ENCODE data around the gene AVL9. TPM values are rescaled to one million over a fixed set of nuclear protein-coding genes. Genes with fewer than 3 reads are reported as not detected.

AVL9 gene
- total RNA-seq, 4 donors from 2014 or later: 16.6 to 31.1 (median 22.0) TPM

- H3K4me3 ChIP-seq: no peak overlapping the region
- H3K4me1 ChIP-seq: peaks cover 0 to 56% (median 6%) of the 10 kb centered on the region in 3 donors
- no peaks in the 10 kb centered on the region for H3K9me3 ChIP-seq
- no peaks in the 10 kb centered on the region for H3K27me3 ChIP-seq
- TF ChIP-seq, protein P1, sequence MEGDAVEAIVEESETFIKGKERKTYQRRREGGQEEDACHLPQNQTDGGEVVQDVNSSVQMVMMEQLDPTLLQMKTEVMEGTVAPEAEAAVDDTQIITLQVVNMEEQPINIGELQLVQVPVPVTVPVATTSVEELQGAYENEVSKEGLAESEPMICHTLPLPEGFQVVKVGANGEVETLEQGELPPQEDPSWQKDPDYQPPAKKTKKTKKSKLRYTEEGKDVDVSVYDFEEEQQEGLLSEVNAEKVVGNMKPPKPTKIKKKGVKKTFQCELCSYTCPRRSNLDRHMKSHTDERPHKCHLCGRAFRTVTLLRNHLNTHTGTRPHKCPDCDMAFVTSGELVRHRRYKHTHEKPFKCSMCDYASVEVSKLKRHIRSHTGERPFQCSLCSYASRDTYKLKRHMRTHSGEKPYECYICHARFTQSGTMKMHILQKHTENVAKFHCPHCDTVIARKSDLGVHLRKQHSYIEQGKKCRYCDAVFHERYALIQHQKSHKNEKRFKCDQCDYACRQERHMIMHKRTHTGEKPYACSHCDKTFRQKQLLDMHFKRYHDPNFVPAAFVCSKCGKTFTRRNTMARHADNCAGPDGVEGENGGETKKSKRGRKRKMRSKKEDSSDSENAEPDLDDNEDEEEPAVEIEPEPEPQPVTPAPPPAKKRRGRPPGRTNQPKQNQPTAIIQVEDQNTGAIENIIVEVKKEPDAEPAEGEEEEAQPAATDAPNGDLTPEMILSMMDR (IDR thresholded peaks at IDR 0.05): no peak
- no peak for TF ChIP-seq EP300 (IDR thresholded peaks at IDR 0.05)
- TF ChIP-seq POLR2A (IDR thresholded peaks at IDR 0.05): no peak
- TF ChIP-seq POLR2AphosphoS5 (IDR thresholded peaks at IDR 0.05): no peak
- peaks cover 0 to 6% of the 10 kb centered on the region in 2 donors for H3K36me3 ChIP-seq
- ATAC-seq: no peak
- H3K27ac ChIP-seq: peak overlapping the region in 2 of 4 donors; percentile 22 to 37
- 57 to 80% methylated on average over 1 of the region's 1 CpG for WGBS, 2 donors (ENCODE audit: low coverage in 1 of 2)
These were observed 6.2 kb downstream of the AVL9 start for GRCh38 chr7:32501522-32501921.

GRCh38 chr7:32502728-32503127 is 7.4 kb downstream of the AVL9 start:
- 82 to 83% methylated on average over 4 of the region's 4 CpGs for WGBS, 2 donors (ENCODE audit: low coverage in 1 of 2)
- no peak overlapping the region for H3K27ac ChIP-seq
- no peak for ATAC-seq

DNA sequence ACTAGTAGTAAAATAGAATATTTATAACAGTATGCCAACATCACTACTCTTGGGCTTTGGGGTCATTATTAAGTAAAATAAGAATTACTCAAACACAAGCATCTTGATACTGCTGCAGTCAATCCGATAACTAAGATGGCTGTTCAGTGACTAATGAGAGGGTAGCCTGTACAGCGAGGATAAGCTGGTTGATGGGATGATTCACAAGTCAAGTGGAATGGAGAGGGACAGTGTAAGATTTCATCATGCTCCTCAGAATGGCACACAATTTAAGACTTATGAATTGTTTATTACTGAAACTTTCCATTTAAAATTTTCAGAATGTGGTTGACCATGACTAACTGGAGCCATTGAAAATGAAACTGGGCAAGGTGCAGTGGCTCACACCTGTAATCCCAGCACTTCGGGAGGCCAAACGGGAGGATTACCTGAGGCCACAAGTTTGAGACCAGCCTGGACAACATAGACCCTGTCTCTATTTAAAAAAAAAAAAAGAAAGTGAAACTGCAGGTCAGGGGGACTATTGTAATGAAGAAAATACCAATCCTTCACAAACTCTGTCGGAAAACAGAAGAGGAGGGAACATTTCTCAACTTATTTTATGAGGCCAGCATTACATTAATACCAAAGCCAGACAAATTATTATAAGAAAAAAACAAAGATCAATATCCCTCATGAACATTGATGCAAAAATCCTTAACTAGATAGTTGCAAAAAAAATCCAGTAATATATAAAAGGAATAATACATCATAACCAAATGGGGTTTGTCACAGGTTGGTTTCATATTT is 11.2 kb downstream of the AVL9 start:
- no peaks in the 10 kb centered on the region for H3K9me3 ChIP-seq
- no peak overlapping the region for H3K4me3 ChIP-seq
- H3K27ac ChIP-seq: no peak overlapping the region
- WGBS, 2 donors (ENCODE audit: low coverage in 1 of 2): 74 to 85% methylated on average over 3 to 5 of the region's 5 CpGs
- peaks cover 0 to 60% (median 0%) of the 10 kb centered on the region in 3 donors for H3K4me1 ChIP-seq
- no peaks in the 10 kb centered on the region for H3K27me3 ChIP-seq
- H3K36me3 ChIP-seq: peaks cover 0 to 4% of the 10 kb centered on the region in 2 donors
- no peak for TF ChIP-seq POLR2A (IDR thresholded peaks at IDR 0.05)
- TF ChIP-seq EP300 (IDR thresholded peaks at IDR 0.05): no peak
- TF ChIP-seq POLR2AphosphoS5 (IDR thresholded peaks at IDR 0.05): no peak
- TF ChIP-seq, protein P1 (IDR thresholded peaks at IDR 0.05): no peak
- ATAC-seq: no peak

More at GRCh38 chr7:32502728-32503127, 7.4 kb downstream of the AVL9 start:
- Histone ChIP-seq H3K36me3 (peaks cover 0 to 4% of the 10 kb centered on the region in 2 donors), H3K9me3 (no peaks in the 10 kb centered on the region), H3K4me1 (peaks cover 0 to 56% (median 0%) of the 10 kb centered on the region in 3 donors), H3K27me3 (no peaks in the 10 kb centered on the region), H3K4me3 (no peak overlapping the region)
- no peak for TF ChIP-seq POLR2AphosphoS5 (IDR thresholded peaks at IDR 0.05)
- TF ChIP-seq, protein P1 (IDR thresholded peaks at IDR 0.05): no peak
- TF ChIP-seq POLR2A (IDR thresholded peaks at IDR 0.05): no peak
- no peak for TF ChIP-seq EP300 (IDR thresholded peaks at IDR 0.05)

DNA sequence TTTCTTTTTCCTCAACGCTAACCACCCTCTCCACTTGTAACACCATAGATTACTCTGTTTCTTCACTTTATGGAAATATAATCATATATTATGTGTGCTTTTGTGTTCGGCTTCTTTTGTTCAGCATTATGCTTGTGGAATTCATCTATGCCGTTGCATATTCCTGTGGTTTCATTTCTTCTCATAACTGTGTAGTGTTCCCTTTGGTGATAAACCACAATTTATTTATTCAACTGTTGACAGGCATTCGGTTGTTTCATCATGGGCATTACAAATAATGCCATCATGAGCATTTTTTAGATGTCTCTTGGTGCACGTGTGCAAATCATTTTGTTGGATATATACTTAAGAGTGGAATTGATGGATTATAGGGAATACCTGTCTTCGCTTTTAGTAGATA is 12.1 kb downstream of the AVL9 start:
- Histone ChIP-seq H3K4me3 (no peak overlapping the region), H3K27ac (no peak overlapping the region), H3K36me3 (peaks cover 0 to 4% of the 10 kb centered on the region in 2 donors), H3K4me1 (peaks cover 0 to 59% (median 0%) of the 10 kb centered on the region in 3 donors), H3K9me3 (no peaks in the 10 kb centered on the region), H3K27me3 (no peaks in the 10 kb centered on the region)
- TF ChIP-seq POLR2A (IDR thresholded peaks at IDR 0.05) (no peak), EP300 (IDR thresholded peaks at IDR 0.05) (no peak), POLR2AphosphoS5 (IDR thresholded peaks at IDR 0.05) (no peak)
- TF ChIP-seq, protein P1 (IDR thresholded peaks at IDR 0.05): no peak
- no peak for ATAC-seq
- WGBS, 2 donors (ENCODE audit: low coverage in 1 of 2): 94 to 96% methylated on average over 5 to 6 of the region's 6 CpGs

DNA sequence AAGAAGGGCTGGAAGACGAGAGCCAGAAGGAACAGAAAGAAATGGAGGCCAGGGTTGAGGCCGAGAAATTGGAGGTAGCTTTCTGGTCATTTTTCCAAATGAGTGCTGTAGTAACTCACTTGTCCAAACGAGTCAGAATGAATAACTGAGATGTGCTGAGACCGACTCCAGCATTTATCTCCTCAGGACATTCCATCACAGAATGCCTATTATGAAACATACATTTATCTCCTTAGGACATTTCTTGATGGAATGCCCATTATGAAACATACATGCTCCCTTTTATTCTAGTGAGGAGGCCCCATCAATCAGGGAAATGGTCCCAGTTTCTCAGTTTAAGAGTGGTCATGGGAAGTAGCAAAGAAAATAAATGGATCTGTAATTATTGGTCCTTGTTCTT is 16.5 kb downstream of the AVL9 start:
- no peak overlapping the region for H3K27ac ChIP-seq
- H3K36me3 ChIP-seq: peaks cover 0 to 4% of the 10 kb centered on the region in 2 donors
- peaks cover 0 to 55% (median 3%) of the 10 kb centered on the region in 3 donors for H3K4me1 ChIP-seq
- no peak overlapping the region for H3K4me3 ChIP-seq
- H3K27me3 ChIP-seq: no peaks in the 10 kb centered on the region
- no peaks in the 10 kb centered on the region for H3K9me3 ChIP-seq
- TF ChIP-seq, protein P1 (IDR thresholded peaks at IDR 0.05): no peak
- no peak for TF ChIP-seq POLR2AphosphoS5 (IDR thresholded peaks at IDR 0.05)
- TF ChIP-seq EP300 (IDR thresholded peaks at IDR 0.05): no peak
- TF ChIP-seq POLR2A (IDR thresholded peaks at IDR 0.05): no peak
- ATAC-seq: no peak
- 86 to 93% methylated on average over 4 of the region's 4 CpGs for WGBS, 2 donors (ENCODE audit: low coverage in 1 of 2)

Measured in gastroesophageal sphincter (tissue), 4 donors.